ENCODE results near the gene OGFOD3.

GRCh38 chr17:82442643-82443464 lies 24.5 kb upstream of the OGFOD3 start:
- TF ChIP-seq CTCF (IDR thresholded peaks at IDR 0.05) (no peak), EZH2 (IDR thresholded peaks at IDR 0.05; ENCODE audit: borderline replicate concordance, insufficient read depth, low read depth, low read length, poor library complexity, severe bottlenecking) (no peak)
